GM12864 (cell line): Measurements from ENCODE around the gene ARHGAP30.
"Not testable (repeated sequence)": the region's sequence is repeated elsewhere in the genome, so short reads cannot be mapped to it uniquely, and the experiment has no call there.

Source experiments
- DNase-seq: peaks from one replicate; pipeline ENCODE4 v3.0.0-alpha.2; 2011; ENCODE audit warnings: low read depth
- H3K4me3 ChIP-seq: 2 replicates; pipeline ENCODE4 v1.5.1; 2011; ENCODE audit warnings: mild to moderate bottlenecking, low read depth, low read length, control low read depth
- CTCF ChIP-seq: IDR thresholded peaks from 2 replicates; pipeline ENCODE4 v1.5.1; 2011; ENCODE audit warnings: low read depth, mild to moderate bottlenecking, moderate library complexity, low read length, control low read depth, inconsistent platforms; ENCODE audit errors: missing control alignments

The ARHGAP30 gene

GRCh38 chr1:161069731-161070270 lies at the start of gene ARHGAP30:
ARHGAP30 (minus strand) TSS chr1:161069891; CDS start chr1:161069624, 267 bp downstream.
- TF ChIP-seq CTCF, result no peak
- peak; percentile 96 for DNase-seq
- H3K4me3 ChIP-seq, result peak within 1 kb of the TSS; percentile 95

- no peak for DNase-seq
- TF ChIP-seq CTCF, result no peak
- peak within 1 kb of the TSS; percentile 87 for H3K4me3 ChIP-seq
Observed at GRCh38 chr1:161117759-161118581, 48.3 kb upstream of the ARHGAP30 start, which contains the start of the genes NIT1 and PFDN2. NIT1 (plus strand) TSS chr1:161118105; CDS start chr1:161118177, 72 bp downstream. PFDN2 (minus strand) TSS chr1:161118037; CDS start chr1:161118026, 11 bp downstream.

GRCh38 chr1:161115961-161116360 lies 46.3 kb upstream of the ARHGAP30 start:
- H3K4me3 ChIP-seq, DNase-seq: not testable (repeated sequence)

- no peak overlapping the region for H3K4me3 ChIP-seq
- no peak for DNase-seq
- no peak for TF ChIP-seq CTCF
Observed at GRCh38 chr1:161115132-161115711, 45.5 kb upstream of the ARHGAP30 start.

GRCh38 chr1:161114556-161114955 lies 44.9 kb upstream of the ARHGAP30 start:
- TF ChIP-seq CTCF, result no peak
- H3K4me3 ChIP-seq, result no peak overlapping the region
- no peak for DNase-seq

GRCh38 chr1:161113915-161114314 lies 44.2 kb upstream of the ARHGAP30 start:
- TF ChIP-seq CTCF, result no peak
- no peak for DNase-seq
- H3K4me3 ChIP-seq, result no peak overlapping the region

GRCh38 chr1:161111527-161111926 lies 41.8 kb upstream of the ARHGAP30 start:
- DNase-seq, result no peak
- no peak overlapping the region for H3K4me3 ChIP-seq
- no peak for TF ChIP-seq CTCF
